PC-9 (cell line): ENCODE results near the gene CUL9. TPM values are rescaled to one million over a fixed set of nuclear protein-coding genes. Genes with fewer than 3 reads are reported as not detected.

Experiments
- BruUV-seq: library from RNA; stranded (reverse); fragments of 400-500 nt; replicated peaks from 2 replicates; lab custom pipeline; 2021; lab: Mats Ljungman, UMichigan
- CTCF ChIA-PET: fragments of 300-600 bp; sonication (Branson Sonifier 250); formaldehyde crosslinking; loops from one replicate; lab custom pipeline; 2022; ENCODE audit warnings: antibody characterized with exemption; lab: Charles Lee
- POLR2A ChIA-PET: fragments of 300-600 bp; sonication (Branson Sonifier 250); formaldehyde crosslinking; loops from one replicate; lab custom pipeline; 2022; ENCODE audit warnings: antibody characterized with exemption; ENCODE audit not compliant: unreplicated experiment; lab: Charles Lee
- DNase-seq, 2 experiments: peaks; one replicate each; pipeline versions ENCODE4 v3.0.0 to v3.0.0-alpha.2; 2015 to 2022; ENCODE audit warnings: mixed read lengths in 1 of 2
- H2AFZ ChIP-seq: fragments of 200-600 bp; sonication (generic); 2 replicates; pipeline ENCODE4 v1.8.1; 2017; ENCODE audit warnings: antibody characterized with exemption
- H3F3A ChIP-seq: fragments of 200-600 bp; sonication (generic); 2 replicates; pipeline ENCODE4 v1.8.1; 2017; ENCODE audit warnings: antibody characterized with exemption, mild to moderate bottlenecking, low read depth; ENCODE audit not compliant: insufficient read depth
- H3K27ac ChIP-seq: fragments of 200-600 bp; sonication (generic); 2 replicates; pipeline ENCODE4 v1.6.1; 2016; ENCODE audit warnings: mixed run types
- H3K27me3 ChIP-seq: fragments of 200-600 bp; sonication (generic); 2 replicates; pipeline ENCODE4 v1.6.1; 2016; ENCODE audit warnings: low read depth, mixed run types; ENCODE audit not compliant: insufficient read depth
- H3K36me3 ChIP-seq: fragments of 200-600 bp; sonication (generic); 2 replicates; pipeline ENCODE4 v1.6.1; 2016; ENCODE audit warnings: low read depth, mixed run types
- H3K4me1 ChIP-seq: fragments of 200-600 bp; sonication (generic); replicated peaks from 2 replicates; pipeline ENCODE4 v1.6.1; 2016; ENCODE audit warnings: mixed run types; ENCODE audit not compliant: insufficient read depth
- H3K4me2 ChIP-seq: fragments of 200-600 bp; sonication (generic); 2 replicates; pipeline ENCODE4 v1.6.1; 2017; ENCODE audit warnings: mixed run types
- H3K4me3 ChIP-seq: fragments of 200-600 bp; sonication (generic); 2 replicates; pipeline ENCODE4 v1.6.1; 2016; ENCODE audit warnings: mixed run types
- H3K79me2 ChIP-seq: fragments of 200-600 bp; sonication (generic); 2 replicates; pipeline ENCODE4 v1.6.1; 2017; ENCODE audit warnings: low read depth, mixed run types
- H3K9me2 ChIP-seq: fragments of 200-600 bp; sonication (generic); 2 replicates; pipeline ENCODE4 v1.8.1; 2017; ENCODE audit warnings: mild to moderate bottlenecking; ENCODE audit not compliant: insufficient read depth
- H3K9me3 ChIP-seq: fragments of 200-600 bp; sonication (generic); 2 replicates; pipeline ENCODE4 v1.8.1; 2016; ENCODE audit warnings: low read depth; ENCODE audit not compliant: insufficient read depth
- H4K20me1 ChIP-seq: fragments of 200-600 bp; sonication (generic); 2 replicates; pipeline ENCODE4 v1.8.1; 2017; ENCODE audit not compliant: insufficient read depth
- EZH2 ChIP-seq: fragments of 200-600 bp; sonication (generic); IDR thresholded peaks from 2 replicates; pipeline ENCODE4 v1.8.0; 2017; ENCODE audit warnings: antibody characterized with exemption, low read depth
- intact Hi-C: fragments of 100-400 bp; cut with micrococcal nuclease; formaldehyde crosslinking; loops from one replicate; pipeline ENCODE4 v1.10.0; 2022; ENCODE audit not compliant: unreplicated experiment
- total RNA-seq: library from RNA; stranded (reverse); gene quantifications from 2 replicates; pipeline ENCODE4 v1.2.3, GENCODE V29; 2021
- TF ChIP-seq, protein P1 (sequence below): fragments of 200-600 bp; sonication (generic); conservative IDR thresholded peaks from 2 replicates; pipeline ENCODE4 v1.6.1; 2017; ENCODE audit warnings: mixed run types, antibody characterized with exemption, mild to moderate bottlenecking, moderate library complexity

CUL9 gene
- total RNA-seq, 1 experiment from 2014 or later, result 52.8 TPM

DNA sequence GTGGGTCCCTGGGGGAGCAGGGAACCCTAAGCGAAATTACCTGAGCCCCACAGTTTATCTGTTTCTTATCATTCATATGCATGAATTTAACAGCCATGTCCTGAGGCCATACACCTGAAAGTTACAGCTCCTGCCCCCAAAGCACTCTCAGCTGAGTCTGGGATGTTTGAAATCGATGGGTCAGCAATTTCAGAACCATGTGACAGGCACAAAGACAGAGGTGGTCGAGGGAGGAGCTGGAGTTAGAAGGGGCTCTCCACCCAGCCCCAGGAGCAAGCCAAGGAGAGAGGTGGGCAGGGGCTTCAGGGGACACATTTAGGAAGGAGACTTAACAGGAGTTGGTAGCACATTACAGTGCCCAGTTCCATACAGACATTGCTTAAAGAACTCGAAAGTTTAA, 76.2 kb downstream of the CUL9 start:
- Histone ChIP-seq H3K79me2 (no peaks in the 10 kb centered on the region), H2AFZ (no peak overlapping the region), H3K27me3 (no peaks in the 10 kb centered on the region), H3K9me2 (no peaks in the 10 kb centered on the region), H3F3A (no peaks in the 10 kb centered on the region), H3K27ac (no peak overlapping the region), H4K20me1 (no peaks in the 10 kb centered on the region), H3K9me3 (no peaks in the 10 kb centered on the region), H3K36me3 (no peaks in the 10 kb centered on the region), H3K4me1 (no peaks in the 10 kb centered on the region), H3K4me2 (no peak overlapping the region), H3K4me3 (no peak overlapping the region)
- intact Hi-C loops, result no loop called here
- ChIA-PET POLR2A (no interaction called here), CTCF (no interaction called here)
- no TSS peak for BruUV-seq
- no peak for DNase-seq
- TF ChIP-seq, protein P1, sequence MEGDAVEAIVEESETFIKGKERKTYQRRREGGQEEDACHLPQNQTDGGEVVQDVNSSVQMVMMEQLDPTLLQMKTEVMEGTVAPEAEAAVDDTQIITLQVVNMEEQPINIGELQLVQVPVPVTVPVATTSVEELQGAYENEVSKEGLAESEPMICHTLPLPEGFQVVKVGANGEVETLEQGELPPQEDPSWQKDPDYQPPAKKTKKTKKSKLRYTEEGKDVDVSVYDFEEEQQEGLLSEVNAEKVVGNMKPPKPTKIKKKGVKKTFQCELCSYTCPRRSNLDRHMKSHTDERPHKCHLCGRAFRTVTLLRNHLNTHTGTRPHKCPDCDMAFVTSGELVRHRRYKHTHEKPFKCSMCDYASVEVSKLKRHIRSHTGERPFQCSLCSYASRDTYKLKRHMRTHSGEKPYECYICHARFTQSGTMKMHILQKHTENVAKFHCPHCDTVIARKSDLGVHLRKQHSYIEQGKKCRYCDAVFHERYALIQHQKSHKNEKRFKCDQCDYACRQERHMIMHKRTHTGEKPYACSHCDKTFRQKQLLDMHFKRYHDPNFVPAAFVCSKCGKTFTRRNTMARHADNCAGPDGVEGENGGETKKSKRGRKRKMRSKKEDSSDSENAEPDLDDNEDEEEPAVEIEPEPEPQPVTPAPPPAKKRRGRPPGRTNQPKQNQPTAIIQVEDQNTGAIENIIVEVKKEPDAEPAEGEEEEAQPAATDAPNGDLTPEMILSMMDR, result no peak
- no peak for TF ChIP-seq EZH2

DNA sequence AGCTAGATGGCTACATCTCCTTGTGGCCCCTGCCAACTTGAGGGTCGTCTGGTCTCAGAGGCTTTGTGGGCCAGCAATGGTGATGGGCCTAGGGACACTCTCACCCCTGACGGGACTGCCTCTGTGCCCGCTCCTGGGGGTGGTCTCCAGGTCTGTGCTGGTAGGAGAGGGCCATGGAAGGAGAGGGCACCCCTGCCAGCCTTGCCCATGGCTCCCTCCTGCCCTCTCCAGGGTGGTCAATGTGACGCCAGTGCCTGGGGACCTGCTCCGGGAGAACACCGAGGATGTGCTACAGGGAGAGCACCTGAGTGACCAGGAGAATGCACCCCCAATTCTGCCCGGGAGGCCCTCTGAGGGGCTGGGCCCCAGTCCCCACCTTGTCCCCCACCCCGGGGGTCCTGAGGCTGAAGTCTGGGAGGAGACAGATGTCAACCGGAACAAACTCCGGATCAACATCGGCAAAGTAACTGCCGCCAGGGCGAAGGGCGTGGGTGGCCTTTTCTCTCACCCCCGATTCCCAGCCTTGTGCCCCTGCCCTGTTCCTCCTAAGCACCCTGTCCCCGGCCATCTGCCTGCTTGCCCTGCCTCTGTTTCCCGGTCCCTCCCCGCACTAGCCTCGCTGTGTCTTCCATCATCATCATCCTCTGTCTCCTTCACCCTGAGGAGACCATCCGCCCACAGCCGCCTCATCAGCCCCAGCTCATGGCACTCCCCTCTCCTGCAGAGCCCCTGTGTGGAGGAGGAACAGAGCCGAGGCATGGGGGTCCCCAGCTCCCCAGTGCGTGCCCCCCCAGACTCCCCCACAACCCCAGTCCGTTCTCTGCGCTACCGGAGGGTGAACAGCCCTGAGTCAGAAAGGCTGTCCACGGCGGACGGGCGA, 77.1 kb downstream of the CUL9 start:
- ChIA-PET CTCF (no interaction called here), POLR2A (no interaction called here)
- BruUV-seq, result no TSS peak
- Histone ChIP-seq H3F3A (no peaks in the 10 kb centered on the region), H3K79me2 (no peaks in the 10 kb centered on the region), H3K4me2 (no peak overlapping the region), H3K4me1 (no peaks in the 10 kb centered on the region), H3K27me3 (no peaks in the 10 kb centered on the region), H3K36me3 (no peaks in the 10 kb centered on the region), H3K27ac (no peak overlapping the region), H3K9me2 (no peaks in the 10 kb centered on the region), H2AFZ (no peak overlapping the region), H4K20me1 (no peaks in the 10 kb centered on the region), H3K9me3 (no peaks in the 10 kb centered on the region), H3K4me3 (no peak overlapping the region)
- intact Hi-C loops, result no loop called here
- no peak for DNase-seq
- TF ChIP-seq, protein P1, result no peak
- TF ChIP-seq EZH2, result no peak

DNA sequence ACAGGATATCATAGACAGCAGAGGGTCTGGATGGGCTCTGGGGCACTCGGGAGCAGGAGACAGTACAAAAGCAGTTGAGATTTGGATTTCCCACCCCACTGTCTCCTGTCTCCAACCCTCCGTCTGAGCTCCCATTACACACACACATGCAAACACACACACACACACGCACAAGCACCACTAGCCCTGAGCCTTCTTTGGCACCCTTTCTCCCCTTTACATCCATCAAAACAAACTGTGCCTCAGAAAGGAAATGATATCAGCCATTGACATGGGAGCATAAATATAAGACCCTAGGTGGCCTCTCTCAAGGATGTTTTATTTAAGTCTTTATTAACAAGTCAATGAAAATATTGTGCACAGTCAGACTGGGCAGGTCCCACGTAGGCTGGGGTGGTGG, 78.8 kb downstream of the CUL9 start:
- CTCF ChIA-PET, result no interaction called here
- no TSS peak for BruUV-seq
- no peaks in the 10 kb centered on the region for H4K20me1 ChIP-seq
- H3F3A ChIP-seq, result no peaks in the 10 kb centered on the region
- intact Hi-C loops, result no loop called here
- TF ChIP-seq, protein P1, result no peak
- no peak for TF ChIP-seq EZH2
- no peak overlapping the region for H3K27ac ChIP-seq
- no peaks in the 10 kb centered on the region for H3K4me1 ChIP-seq
- no peak for DNase-seq
- H3K9me3 ChIP-seq, result no peaks in the 10 kb centered on the region
- H3K27me3 ChIP-seq, result no peaks in the 10 kb centered on the region
- no peak overlapping the region for H3K4me2 ChIP-seq
- H2AFZ ChIP-seq, result no peak overlapping the region
- POLR2A ChIA-PET, result no interaction called here
- no peaks in the 10 kb centered on the region for H3K9me2 ChIP-seq
- H3K79me2 ChIP-seq, result no peaks in the 10 kb centered on the region
- no peaks in the 10 kb centered on the region for H3K36me3 ChIP-seq
- no peak overlapping the region for H3K4me3 ChIP-seq
